Measurements from ENCODE around the gene SLC26A11. TPM values are rescaled to one million over a fixed set of nuclear protein-coding genes. Genes with fewer than 3 reads are reported as not detected.

SLC26A11 gene
- total and polyA plus RNA-seq, 2 of the 13 experiments (the other 11 are each of a cell fraction or from before 2014, with no cell fraction given): 8.7 to 13.2 TPM

DNA sequence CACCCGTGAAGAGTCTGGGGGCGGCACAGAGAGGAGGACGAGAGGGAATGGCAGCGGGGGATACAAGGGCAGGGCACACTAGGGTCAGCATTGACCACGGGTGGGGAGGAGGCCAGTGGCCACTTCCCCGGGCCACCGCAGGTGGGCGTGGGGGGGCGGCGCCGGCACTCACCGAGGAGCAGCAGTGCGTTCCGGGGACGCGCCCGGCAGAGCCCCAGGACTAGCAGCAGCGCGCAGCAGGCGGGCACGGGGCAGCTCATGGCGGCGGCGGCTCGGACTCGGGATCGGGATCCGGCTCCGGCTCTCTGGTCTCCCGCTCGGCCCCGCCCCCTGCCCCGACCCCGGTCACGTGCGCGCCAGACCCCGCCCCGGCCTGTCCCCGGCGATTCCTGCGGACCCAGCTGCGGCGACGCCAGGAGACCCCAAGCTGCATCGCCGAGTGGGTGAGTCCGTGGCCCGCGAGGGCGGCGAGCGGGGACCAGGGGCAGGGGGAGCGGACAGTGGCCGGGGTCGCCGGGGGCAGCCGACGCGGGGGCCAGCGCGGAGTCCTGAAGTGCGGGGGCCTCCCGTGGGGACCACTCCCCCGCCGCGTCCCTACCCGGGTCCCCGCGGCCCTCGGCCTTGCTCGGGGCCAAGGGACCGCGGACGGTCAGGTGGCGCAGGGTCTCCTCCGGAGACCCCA, at the start of gene SLC26A11, which contains the start of gene SGSH (continued):
- TF ChIP-seq, protein P1, sequence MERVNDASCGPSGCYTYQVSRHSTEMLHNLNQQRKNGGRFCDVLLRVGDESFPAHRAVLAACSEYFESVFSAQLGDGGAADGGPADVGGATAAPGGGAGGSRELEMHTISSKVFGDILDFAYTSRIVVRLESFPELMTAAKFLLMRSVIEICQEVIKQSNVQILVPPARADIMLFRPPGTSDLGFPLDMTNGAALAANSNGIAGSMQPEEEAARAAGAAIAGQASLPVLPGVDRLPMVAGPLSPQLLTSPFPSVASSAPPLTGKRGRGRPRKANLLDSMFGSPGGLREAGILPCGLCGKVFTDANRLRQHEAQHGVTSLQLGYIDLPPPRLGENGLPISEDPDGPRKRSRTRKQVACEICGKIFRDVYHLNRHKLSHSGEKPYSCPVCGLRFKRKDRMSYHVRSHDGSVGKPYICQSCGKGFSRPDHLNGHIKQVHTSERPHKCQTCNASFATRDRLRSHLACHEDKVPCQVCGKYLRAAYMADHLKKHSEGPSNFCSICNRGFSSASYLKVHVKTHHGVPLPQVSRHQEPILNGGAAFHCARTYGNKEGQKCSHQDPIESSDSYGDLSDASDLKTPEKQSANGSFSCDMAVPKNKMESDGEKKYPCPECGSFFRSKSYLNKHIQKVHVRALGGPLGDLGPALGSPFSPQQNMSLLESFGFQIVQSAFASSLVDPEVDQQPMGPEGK (CRISPR knock-in tag; IDR thresholded peaks at IDR 0.05): peak; percentile 29; the same call in 1 of the 2 replicates
- TF ChIP-seq, protein P2, sequence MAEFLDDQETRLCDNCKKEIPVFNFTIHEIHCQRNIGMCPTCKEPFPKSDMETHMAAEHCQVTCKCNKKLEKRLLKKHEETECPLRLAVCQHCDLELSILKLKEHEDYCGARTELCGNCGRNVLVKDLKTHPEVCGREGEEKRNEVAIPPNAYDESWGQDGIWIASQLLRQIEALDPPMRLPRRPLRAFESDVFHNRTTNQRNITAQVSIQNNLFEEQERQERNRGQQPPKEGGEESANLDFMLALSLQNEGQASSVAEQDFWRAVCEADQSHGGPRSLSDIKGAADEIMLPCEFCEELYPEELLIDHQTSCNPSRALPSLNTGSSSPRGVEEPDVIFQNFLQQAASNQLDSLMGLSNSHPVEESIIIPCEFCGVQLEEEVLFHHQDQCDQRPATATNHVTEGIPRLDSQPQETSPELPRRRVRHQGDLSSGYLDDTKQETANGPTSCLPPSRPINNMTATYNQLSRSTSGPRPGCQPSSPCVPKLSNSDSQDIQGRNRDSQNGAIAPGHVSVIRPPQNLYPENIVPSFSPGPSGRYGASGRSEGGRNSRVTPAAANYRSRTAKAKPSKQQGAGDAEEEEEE (CRISPR knock-in tag; IDR thresholded peaks at IDR 0.05; ENCODE audit: borderline replicate concordance): peak; percentile 27; the same call in 1 of the 2 replicates
- no peak for TF ChIP-seq ZNF496 (CRISPR knock-in tag; IDR thresholded peaks at IDR 0.05; ENCODE audit: insufficient replicate concordance)
- TF ChIP-seq, protein P3, sequence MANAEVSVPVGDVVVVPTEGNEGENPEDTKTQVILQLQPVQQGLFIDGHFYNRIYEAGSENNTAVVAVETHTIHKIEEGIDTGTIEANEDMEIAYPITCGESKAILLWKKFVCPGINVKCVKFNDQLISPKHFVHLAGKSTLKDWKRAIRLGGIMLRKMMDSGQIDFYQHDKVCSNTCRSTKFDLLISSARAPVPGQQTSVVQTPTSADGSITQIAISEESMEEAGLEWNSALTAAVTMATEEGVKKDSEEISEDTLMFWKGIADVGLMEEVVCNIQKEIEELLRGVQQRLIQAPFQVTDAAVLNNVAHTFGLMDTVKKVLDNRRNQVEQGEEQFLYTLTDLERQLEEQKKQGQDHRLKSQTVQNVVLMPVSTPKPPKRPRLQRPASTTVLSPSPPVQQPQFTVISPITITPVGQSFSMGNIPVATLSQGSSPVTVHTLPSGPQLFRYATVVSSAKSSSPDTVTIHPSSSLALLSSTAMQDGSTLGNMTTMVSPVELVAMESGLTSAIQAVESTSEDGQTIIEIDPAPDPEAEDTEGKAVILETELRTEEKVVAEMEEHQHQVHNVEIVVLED (CRISPR knock-in tag; IDR thresholded peaks at IDR 0.05; ENCODE audit: borderline replicate concordance): no peak; the same call in 1 of the 2 replicates
- TF ChIP-seq EZH2 (conservative IDR thresholded peaks at IDR 0.05; ENCODE audit: low read depth, low read length): no peak
- TF ChIP-seq RARA (CRISPR knock-in tag; IDR thresholded peaks at IDR 0.05): no peak; the same call in 1 of the 2 replicates
- TF ChIP-seq, protein P4, sequence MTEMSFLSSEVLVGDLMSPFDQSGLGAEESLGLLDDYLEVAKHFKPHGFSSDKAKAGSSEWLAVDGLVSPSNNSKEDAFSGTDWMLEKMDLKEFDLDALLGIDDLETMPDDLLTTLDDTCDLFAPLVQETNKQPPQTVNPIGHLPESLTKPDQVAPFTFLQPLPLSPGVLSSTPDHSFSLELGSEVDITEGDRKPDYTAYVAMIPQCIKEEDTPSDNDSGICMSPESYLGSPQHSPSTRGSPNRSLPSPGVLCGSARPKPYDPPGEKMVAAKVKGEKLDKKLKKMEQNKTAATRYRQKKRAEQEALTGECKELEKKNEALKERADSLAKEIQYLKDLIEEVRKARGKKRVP (CRISPR knock-in tag; IDR thresholded peaks at IDR 0.05): no peak; a peak in 1 of 4 replicates
- TF ChIP-seq, protein P5, sequence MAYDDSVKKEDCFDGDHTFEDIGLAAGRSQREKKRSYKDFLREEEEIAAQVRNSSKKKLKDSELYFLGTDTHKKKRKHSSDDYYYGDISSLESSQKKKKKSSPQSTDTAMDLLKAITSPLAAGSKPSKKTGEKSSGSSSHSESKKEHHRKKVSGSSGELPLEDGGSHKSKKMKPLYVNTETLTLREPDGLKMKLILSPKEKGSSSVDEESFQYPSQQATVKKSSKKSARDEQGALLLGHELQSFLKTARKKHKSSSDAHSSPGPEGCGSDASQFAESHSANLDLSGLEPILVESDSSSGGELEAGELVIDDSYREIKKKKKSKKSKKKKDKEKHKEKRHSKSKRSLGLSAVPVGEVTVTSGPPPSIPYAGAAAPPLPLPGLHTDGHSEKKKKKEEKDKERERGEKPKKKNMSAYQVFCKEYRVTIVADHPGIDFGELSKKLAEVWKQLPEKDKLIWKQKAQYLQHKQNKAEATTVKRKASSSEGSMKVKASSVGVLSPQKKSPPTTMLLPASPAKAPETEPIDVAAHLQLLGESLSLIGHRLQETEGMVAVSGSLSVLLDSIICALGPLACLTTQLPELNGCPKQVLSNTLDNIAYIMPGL (CRISPR knock-in tag; IDR thresholded peaks at IDR 0.05; ENCODE audit: borderline replicate concordance in 1 of 2, low read depth in 1 of 2): peak in 1 of 2 experiments; percentile 81; a peak in 2 of 4 replicates
- TF ChIP-seq KLF13 (CRISPR knock-in tag; IDR thresholded peaks at IDR 0.05): peak; percentile 61; the same call in 1 of the 2 replicates
- TF ChIP-seq, protein P6, sequence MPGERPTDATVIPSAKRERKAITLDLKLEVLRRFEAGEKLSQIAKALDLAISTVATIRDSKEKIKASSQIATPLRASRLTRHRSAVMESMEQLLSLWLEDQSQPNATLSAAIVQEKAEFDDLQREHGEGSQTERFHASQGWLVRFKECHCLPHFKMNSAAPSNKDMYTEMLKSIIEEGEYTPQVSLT (CRISPR knock-in tag; IDR thresholded peaks at IDR 0.05; ENCODE audit: borderline replicate concordance, low read depth): no peak
- no peak for TF ChIP-seq HMGA1 (CRISPR knock-in tag; conservative IDR thresholded peaks at IDR 0.05)
- TF ChIP-seq, protein P7, sequence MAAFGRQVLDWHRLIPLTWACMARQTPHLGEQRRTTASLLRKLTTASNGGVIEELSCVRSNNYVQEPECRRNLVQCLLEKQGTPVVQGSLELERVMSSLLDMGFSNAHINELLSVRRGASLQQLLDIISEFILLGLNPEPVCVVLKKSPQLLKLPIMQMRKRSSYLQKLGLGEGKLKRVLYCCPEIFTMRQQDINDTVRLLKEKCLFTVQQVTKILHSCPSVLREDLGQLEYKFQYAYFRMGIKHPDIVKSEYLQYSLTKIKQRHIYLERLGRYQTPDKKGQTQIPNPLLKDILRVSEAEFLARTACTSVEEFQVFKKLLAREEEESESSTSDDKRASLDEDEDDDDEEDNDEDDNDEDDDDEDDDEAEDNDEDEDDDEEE (CRISPR knock-in tag; IDR thresholded peaks at IDR 0.05): peak; percentile 88; the same call in 1 of the 2 replicates
- TF ChIP-seq ATAD3A (CRISPR knock-in tag; IDR thresholded peaks at IDR 0.05): no peak
- no peak for TF ChIP-seq ZNF629 (CRISPR knock-in tag; conservative IDR thresholded peaks at IDR 0.05)
- peak; percentile 88 for TF ChIP-seq RBFOX2 (IDR thresholded peaks at IDR 0.05; ENCODE audit: low read depth, low read length)
- peak; percentile 52 for TF ChIP-seq PHF20 (CRISPR knock-in tag; IDR thresholded peaks at IDR 0.05)
- no peak for TF ChIP-seq ATF7 (IDR thresholded peaks at IDR 0.05)
- TF ChIP-seq ATF7 (CRISPR knock-in tag; IDR thresholded peaks at IDR 0.05): peak; percentile 49
- TF ChIP-seq KLF9 (CRISPR knock-in tag; IDR thresholded peaks at IDR 0.05; ENCODE audit: low read depth): no peak

Data from HepG2 (cell line).